ENCODE data around the gene SLC26A1.
"Not testable (repeated sequence)": the region's sequence is repeated elsewhere in the genome, so short reads cannot be mapped to it uniquely, and the experiment has no call there.

Gene SLC26A1

DNA sequence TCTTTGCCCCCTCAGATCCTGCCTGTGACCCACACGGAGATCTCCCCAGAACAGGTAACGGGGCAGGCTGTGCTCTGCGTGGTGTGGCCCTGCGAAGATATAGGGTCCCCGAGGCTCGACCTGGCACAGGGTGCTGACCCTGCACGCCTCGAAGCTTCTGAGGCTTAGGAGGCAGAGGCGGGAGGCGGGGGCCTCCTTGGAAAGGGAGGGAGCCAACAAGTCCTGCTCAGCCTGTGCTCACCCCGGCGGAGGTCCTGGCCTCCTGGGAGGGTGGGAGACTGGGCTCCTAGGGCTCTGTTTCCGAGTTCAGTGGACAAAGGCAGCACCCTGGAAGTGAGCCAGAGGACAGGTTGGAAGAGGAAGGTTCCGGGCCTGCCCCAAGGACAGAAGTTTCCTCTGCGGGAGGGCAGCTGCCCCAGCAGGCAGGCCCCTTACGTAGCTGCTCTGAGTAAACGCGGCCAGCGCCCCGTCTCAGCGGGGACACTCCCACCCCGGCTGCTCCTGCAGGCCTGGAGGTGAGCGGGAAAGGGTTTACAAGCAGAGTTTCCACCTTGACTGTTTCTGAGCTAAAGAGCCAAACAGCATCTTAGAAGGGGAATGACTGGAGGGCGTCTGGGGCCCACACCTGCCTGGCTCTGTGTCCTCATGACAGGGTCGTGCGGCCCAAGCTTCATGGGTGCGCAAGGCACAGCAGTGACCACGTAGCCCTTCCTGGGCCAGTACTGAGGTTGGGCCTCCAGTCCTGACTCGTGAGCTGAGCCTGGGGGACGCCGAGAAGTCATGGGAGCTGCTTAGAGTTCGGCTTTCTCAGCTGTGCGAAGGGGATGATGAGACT, 44.9 kb downstream of the SLC26A1 start:
- no peaks in the 10 kb centered on the region for H3K4me1 ChIP-seq (ENCODE audit: control insufficient read depth, insufficient read depth, low read length)
- H3K9me3 ChIP-seq (ENCODE audit: control insufficient read depth, low read length) = no peaks in the 10 kb centered on the region
- H3K9ac ChIP-seq (ENCODE audit: low read length) = no peak overlapping the region
- H3K36me3 ChIP-seq (ENCODE audit: control insufficient read depth, insufficient read depth, low read length, severe bottlenecking) = peaks cover 4% of the 10 kb centered on the region
- H3K27me3 ChIP-seq (replicated peaks; ENCODE audit: control insufficient read depth, insufficient read depth, low read length) = no peaks in the 10 kb centered on the region
- H3K4me3 ChIP-seq (ENCODE audit: low read length) = no peak overlapping the region
- no peak for DNase-seq (ENCODE audit: low read depth)

GRCh38 chr4:947491-947971, 45.7 kb downstream of the SLC26A1 start:
- peaks cover 4% of the 10 kb centered on the region for H3K36me3 ChIP-seq (ENCODE audit: control insufficient read depth, insufficient read depth, low read length, severe bottlenecking)
- no peak for DNase-seq (ENCODE audit: low read depth)
- no peak overlapping the region for H3K4me3 ChIP-seq (ENCODE audit: low read length)
- H3K4me1 ChIP-seq (ENCODE audit: control insufficient read depth, insufficient read depth, low read length) = no peaks in the 10 kb centered on the region
- no peaks in the 10 kb centered on the region for H3K9me3 ChIP-seq (ENCODE audit: control insufficient read depth, low read length)
- no peak overlapping the region for H3K9ac ChIP-seq (ENCODE audit: low read length)
- H3K27me3 ChIP-seq (replicated peaks; ENCODE audit: control insufficient read depth, insufficient read depth, low read length) = no peaks in the 10 kb centered on the region

- Histone ChIP-seq H3K27me3 (replicated peaks; ENCODE audit: control insufficient read depth, insufficient read depth, low read length) (no peaks in the 10 kb centered on the region), H3K36me3 (ENCODE audit: control insufficient read depth, insufficient read depth, low read length, severe bottlenecking) (peaks cover 4% of the 10 kb centered on the region), H3K4me3 (ENCODE audit: low read length) (no peak overlapping the region), H3K4me1 (ENCODE audit: control insufficient read depth, insufficient read depth, low read length) (no peaks in the 10 kb centered on the region), H3K9ac (ENCODE audit: low read length) (no peak overlapping the region), H3K9me3 (ENCODE audit: control insufficient read depth, low read length) (no peaks in the 10 kb centered on the region)
- DNase-seq (ENCODE audit: low read depth) = no peak
Measured at GRCh38 chr4:946517-947471, 46.4 kb downstream of the SLC26A1 start.

DNA sequence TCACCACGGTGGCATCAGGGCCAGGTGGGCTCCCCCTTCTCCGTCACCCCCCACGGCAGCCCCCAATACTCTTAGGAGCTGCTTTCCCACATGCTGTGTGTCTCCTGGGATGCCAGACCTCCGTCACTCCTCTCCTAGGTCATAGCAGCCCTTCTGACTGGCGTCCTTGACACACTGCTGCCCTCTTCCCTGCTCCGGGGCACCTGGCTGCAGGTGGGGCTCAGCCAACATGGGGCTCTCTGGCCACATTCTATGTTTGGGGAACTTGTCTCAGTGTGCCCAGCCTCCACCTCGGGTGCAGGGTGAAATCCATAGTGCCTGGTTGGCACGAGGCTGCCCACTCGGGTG, 47.1 kb downstream of the SLC26A1 start:
- peaks cover 4% of the 10 kb centered on the region for H3K36me3 ChIP-seq (ENCODE audit: control insufficient read depth, insufficient read depth, low read length, severe bottlenecking)
- H3K9me3 ChIP-seq (ENCODE audit: control insufficient read depth, low read length) = no peaks in the 10 kb centered on the region
- H3K4me1 ChIP-seq (ENCODE audit: control insufficient read depth, insufficient read depth, low read length) = no peaks in the 10 kb centered on the region
- no peak for DNase-seq (ENCODE audit: low read depth)
- H3K27me3 ChIP-seq (replicated peaks; ENCODE audit: control insufficient read depth, insufficient read depth, low read length) = no peaks in the 10 kb centered on the region
- H3K4me3 ChIP-seq (ENCODE audit: low read length) = no peak overlapping the region
- no peak overlapping the region for H3K9ac ChIP-seq (ENCODE audit: low read length)

- H3K4me3 ChIP-seq (ENCODE audit: low read length) = no peak overlapping the region
- H3K36me3 ChIP-seq (ENCODE audit: control insufficient read depth, insufficient read depth, low read length, severe bottlenecking) = peaks cover 4% of the 10 kb centered on the region
- H3K9ac ChIP-seq (ENCODE audit: low read length) = no peak overlapping the region
- no peak for DNase-seq (ENCODE audit: low read depth)
- H3K9me3 ChIP-seq (ENCODE audit: control insufficient read depth, low read length) = no peaks in the 10 kb centered on the region
- no peaks in the 10 kb centered on the region for H3K27me3 ChIP-seq (replicated peaks; ENCODE audit: control insufficient read depth, insufficient read depth, low read length)
- no peaks in the 10 kb centered on the region for H3K4me1 ChIP-seq (ENCODE audit: control insufficient read depth, insufficient read depth, low read length)
Measured at GRCh38 chr4:945274-946102, 47.7 kb downstream of the SLC26A1 start.

GRCh38 chr4:939508-939907, 53.7 kb downstream of the SLC26A1 start:
- not testable (repeated sequence) for H3K4me1 ChIP-seq (ENCODE audit: control insufficient read depth, insufficient read depth, low read length); DNase-seq (ENCODE audit: low read depth); H3K36me3 ChIP-seq (ENCODE audit: control insufficient read depth, insufficient read depth, low read length, severe bottlenecking); H3K9me3 ChIP-seq (ENCODE audit: control insufficient read depth, low read length); H3K9ac ChIP-seq (ENCODE audit: low read length); H3K4me3 ChIP-seq (ENCODE audit: low read length); H3K27me3 ChIP-seq (replicated peaks; ENCODE audit: control insufficient read depth, insufficient read depth, low read length)
